ENCODE results near the gene IFT74. TPM values are rescaled to one million over a fixed set of nuclear protein-coding genes. Genes with fewer than 3 reads are reported as not detected.

The IFT74 gene
- total RNA-seq, 1 experiment from 2014 or later, result 6.2 TPM

DNA sequence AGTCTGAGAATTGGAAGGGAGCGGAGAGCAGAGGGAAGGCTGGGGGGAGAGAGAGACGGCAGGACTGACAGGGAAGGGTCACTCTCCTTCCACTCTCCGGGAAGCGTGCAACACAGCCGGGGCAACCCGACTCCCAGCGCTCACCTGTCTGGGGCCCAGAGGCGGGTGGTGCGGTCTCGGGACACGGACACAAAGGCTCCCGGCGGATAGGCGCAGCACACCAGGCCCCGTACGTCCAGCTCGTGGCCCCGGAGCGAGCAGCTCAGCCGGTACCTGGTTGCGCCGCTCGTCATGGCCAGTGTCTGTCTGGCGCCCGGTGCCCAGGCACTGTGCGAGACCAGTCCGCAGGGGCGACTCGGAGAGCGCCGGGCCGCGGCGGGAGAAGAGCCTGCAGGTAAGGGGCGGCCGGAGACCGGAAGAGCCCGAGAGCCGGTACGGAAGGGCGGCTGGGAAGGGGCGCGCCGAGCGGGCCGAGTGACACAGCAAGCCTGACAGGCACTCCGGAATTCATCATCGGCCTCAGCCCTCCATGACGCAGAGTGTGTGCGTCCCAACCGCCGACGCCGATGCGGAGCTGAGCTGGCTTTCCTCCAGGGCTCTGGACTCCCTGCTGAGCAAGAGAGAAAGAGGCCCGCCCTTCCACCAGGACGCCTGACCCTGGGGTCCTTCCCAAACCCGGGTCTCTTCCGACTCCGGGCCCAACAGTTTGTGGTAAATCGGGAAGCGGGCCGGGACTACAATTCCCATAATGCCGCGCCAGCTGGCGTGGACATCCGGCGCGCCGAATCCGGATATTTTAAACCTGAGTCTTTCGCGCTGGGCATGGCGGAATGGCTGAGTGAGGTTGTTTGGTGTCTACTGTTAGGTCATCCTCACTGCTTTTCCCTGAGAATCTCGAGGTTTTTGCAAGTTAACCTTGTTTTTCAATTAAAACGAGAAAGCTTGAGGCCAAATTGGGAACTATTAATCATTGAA, 9.2 kb upstream of the IFT74 start, which contains the start of gene PLAA:
Gene PLAA (minus strand): TSS at position 490 of the 975 bp plus-strand sequence. CDS start 197 bp downstream, at position 293.
- ATAC-seq (peak; percentile 97), DNase-seq (peak; percentile 85)
- CTCF ChIA-PET, result interaction anchor here (0.5 kb wide), 1 partner anchor 20 kb away, joined by 3 read pairs; no protein-coding TSS in a partner anchor
- Histone ChIP-seq H2AFZ (ENCODE audit: low read length) (peak within 1 kb of the TSS; percentile 97), H3K27me3 (ENCODE audit: low read length) (no peaks in the 10 kb centered on the region), H3K27ac (ENCODE audit: low read length) (peak within 1 kb of the TSS; percentile 97), H3K36me3 (ENCODE audit: low read depth, low read length) (peaks cover 7% of the 10 kb centered on the region), H3K9me2 (replicated peaks; ENCODE audit: low read length) (no peaks in the 10 kb centered on the region), H3K4me2 (ENCODE audit: low read length) (peak within 1 kb of the TSS; percentile 96), H4K20me1 (ENCODE audit: low read length) (peaks cover 21% of the 10 kb centered on the region; the same call in 1 of the 2 replicates), H3K9me3 (ENCODE audit: low read length) (no peaks in the 10 kb centered on the region), H3K79me2 (ENCODE audit: low read length) (peaks cover 50% of the 10 kb centered on the region), H3K4me3 (ENCODE audit: low read length) (peak within 1 kb of the TSS; percentile 88), H3F3A (ENCODE audit: low read length, unreplicated experiment) (no peaks in the 10 kb centered on the region), H3K4me1 (ENCODE audit: insufficient read depth, low read length) (peaks cover 24% of the 10 kb centered on the region), H3K9ac (ENCODE audit: low read length) (peak within 1 kb of the TSS; percentile 99)
- TF ChIP-seq EZH2 (IDR thresholded peaks at IDR 0.05; ENCODE audit: low read length, unreplicated experiment) (no peak), EZH2phosphoT487 (IDR thresholded peaks at IDR 0.05; ENCODE audit: borderline replicate concordance, low read length) (no peak)
- TF ChIP-seq, protein P1, sequence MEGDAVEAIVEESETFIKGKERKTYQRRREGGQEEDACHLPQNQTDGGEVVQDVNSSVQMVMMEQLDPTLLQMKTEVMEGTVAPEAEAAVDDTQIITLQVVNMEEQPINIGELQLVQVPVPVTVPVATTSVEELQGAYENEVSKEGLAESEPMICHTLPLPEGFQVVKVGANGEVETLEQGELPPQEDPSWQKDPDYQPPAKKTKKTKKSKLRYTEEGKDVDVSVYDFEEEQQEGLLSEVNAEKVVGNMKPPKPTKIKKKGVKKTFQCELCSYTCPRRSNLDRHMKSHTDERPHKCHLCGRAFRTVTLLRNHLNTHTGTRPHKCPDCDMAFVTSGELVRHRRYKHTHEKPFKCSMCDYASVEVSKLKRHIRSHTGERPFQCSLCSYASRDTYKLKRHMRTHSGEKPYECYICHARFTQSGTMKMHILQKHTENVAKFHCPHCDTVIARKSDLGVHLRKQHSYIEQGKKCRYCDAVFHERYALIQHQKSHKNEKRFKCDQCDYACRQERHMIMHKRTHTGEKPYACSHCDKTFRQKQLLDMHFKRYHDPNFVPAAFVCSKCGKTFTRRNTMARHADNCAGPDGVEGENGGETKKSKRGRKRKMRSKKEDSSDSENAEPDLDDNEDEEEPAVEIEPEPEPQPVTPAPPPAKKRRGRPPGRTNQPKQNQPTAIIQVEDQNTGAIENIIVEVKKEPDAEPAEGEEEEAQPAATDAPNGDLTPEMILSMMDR (conservative IDR thresholded peaks at IDR 0.05; ENCODE audit: low read depth, low read length), result no peak
- intact Hi-C loops (cut with micrococcal nuclease), result loop anchor here (1.0 kb wide), 2 partner anchors 9 to 55 kb away; partner anchors contain the start of genes CAAP1 and IFT74
- POLR2A ChIA-PET (ENCODE audit: unreplicated experiment), result interaction anchor here (0.6 to 0.9 kb wide), 3 partner anchors 9 to 1315 kb away, joined by 3 to 4 read pairs (median 3); no protein-coding TSS in a partner anchor
- BruUV-seq (replicated peaks), result no TSS peak

DNA sequence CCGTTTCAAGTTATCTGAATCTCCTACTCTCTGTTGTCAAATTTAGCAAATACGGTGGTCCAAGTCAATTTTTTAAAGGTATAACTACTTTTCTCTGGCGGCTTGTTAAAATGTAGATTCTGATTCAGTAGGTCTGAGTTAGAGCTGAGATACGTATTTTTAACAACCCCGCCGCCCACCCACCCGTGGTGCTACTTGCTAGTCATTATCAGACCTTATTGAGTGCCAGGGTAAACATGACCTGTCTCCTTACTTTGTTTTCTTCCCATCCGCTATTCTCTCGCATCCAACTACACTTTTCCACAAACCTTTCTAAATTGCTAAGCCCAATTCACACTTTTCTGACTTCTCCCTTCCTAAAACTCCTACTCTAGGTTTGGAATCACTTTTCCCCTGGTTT, 8.5 kb upstream of the IFT74 start:
- CTCF ChIA-PET, result interaction anchor here (0.5 kb wide), 1 partner anchor 21 kb away, joined by 3 read pairs; no protein-coding TSS in a partner anchor
- Histone ChIP-seq H3K4me2 (ENCODE audit: low read length) (peak overlapping the region; percentile 96), H3F3A (ENCODE audit: low read length, unreplicated experiment) (no peaks in the 10 kb centered on the region), H3K4me1 (ENCODE audit: insufficient read depth, low read length) (peaks cover 24% of the 10 kb centered on the region), H3K36me3 (ENCODE audit: low read depth, low read length) (peaks cover 7% of the 10 kb centered on the region), H3K9me3 (ENCODE audit: low read length) (no peaks in the 10 kb centered on the region), H3K79me2 (ENCODE audit: low read length) (peaks cover 43% of the 10 kb centered on the region), H3K27me3 (ENCODE audit: low read length) (no peaks in the 10 kb centered on the region), H3K4me3 (ENCODE audit: low read length) (peak overlapping the region; percentile 88), H4K20me1 (ENCODE audit: low read length) (peaks cover 19% of the 10 kb centered on the region; the same call in 1 of the 2 replicates), H3K9me2 (replicated peaks; ENCODE audit: low read length) (no peaks in the 10 kb centered on the region), H3K27ac (ENCODE audit: low read length) (peak overlapping the region; percentile 97), H2AFZ (ENCODE audit: low read length) (peak overlapping the region; percentile 97), H3K9ac (ENCODE audit: low read length) (peak overlapping the region; percentile 99)
- TSS peak; percentile 86 for BruUV-seq (replicated peaks)
- intact Hi-C loops (cut with micrococcal nuclease), result loop anchor here (1.0 kb wide), 2 partner anchors 9 to 55 kb away; partner anchors contain the start of genes CAAP1 and IFT74
- DNase-seq, result no peak
- POLR2A ChIA-PET (ENCODE audit: unreplicated experiment), result interaction anchor here (0.6 to 0.9 kb wide), 2 partner anchors 8 to 1316 kb away, joined by 3 to 4 read pairs; no protein-coding TSS in a partner anchor
- TF ChIP-seq EZH2phosphoT487 (IDR thresholded peaks at IDR 0.05; ENCODE audit: borderline replicate concordance, low read length) (no peak), EZH2 (IDR thresholded peaks at IDR 0.05; ENCODE audit: low read length, unreplicated experiment) (no peak)
- TF ChIP-seq, protein P1 (conservative IDR thresholded peaks at IDR 0.05; ENCODE audit: low read depth, low read length), result no peak
- no peak for ATAC-seq
